Vagina (tissue), 2 donors: ENCODE data around the gene LAYN. TPM values are rescaled to one million over a fixed set of nuclear protein-coding genes. Genes with fewer than 3 reads are reported as not detected.
A peak's percentile ranks its signal among the peaks of the same experiment; 100 is the strongest.

ENCODE experiments used
- DNase-seq, 2 donors: peaks; one replicate each; pipeline ENCODE4 v3.0.0-alpha.2; 2017; ENCODE audit errors: extremely low spot score in 2 of 2
- H3K27ac ChIP-seq: fragments of 200-600 bp; sonication (generic); one replicate; pipeline ENCODE4 v1.5.1; 2019
- H3K27me3 ChIP-seq: fragments of 200-600 bp; sonication (generic); one replicate; pipeline ENCODE4 v1.5.1; 2019
- H3K36me3 ChIP-seq, 2 donors: fragments of 200-600 bp; sonication (generic); one replicate each; pipeline ENCODE4 v1.5.1; 2017 to 2019
- H3K4me1 ChIP-seq: fragments of 200-600 bp; sonication (generic); one replicate; pipeline ENCODE4 v1.5.1; 2019
- H3K4me3 ChIP-seq, 2 donors: fragments of 200-600 bp; sonication (generic); 1 replicate in 1 of 2; 2 replicates in 1 of 2; pipeline ENCODE4 v1.5.1; 2016 to 2019
- H3K9me3 ChIP-seq: fragments of 200-600 bp; sonication (generic); one replicate; pipeline ENCODE4 v1.5.1; 2019
- POLR2A ChIP-seq, 2 donors: fragments of 450-650 bp; IDR thresholded peaks; one replicate each; pipeline ENCODE4 v1.6.1; 2017; ENCODE audit warnings: antibody characterized with exemption in 2 of 2, mild to moderate bottlenecking in 2 of 2, moderate library complexity in 2 of 2
- POLR2AphosphoS5 ChIP-seq, 2 donors: sonication (generic); formaldehyde crosslinking; IDR thresholded peaks; one replicate each; pipeline ENCODE4 v1.9.0; 2017; ENCODE audit warnings: antibody characterized with exemption in 2 of 2, mild to moderate bottlenecking in 2 of 2, low read depth in 1 of 2; ENCODE audit not compliant: insufficient read depth in 1 of 2
- intact Hi-C: fragments of 100-400 bp; cut with DNase I; formaldehyde crosslinking; loops from one replicate; pipeline ENCODE4 v1.15.1; 2023
- total RNA-seq: library from RNA; depleted of rRNA; stranded (reverse); fragments of >200 nt; gene quantifications from one replicate; pipeline ENCODE4 v1.2.3, GENCODE V29; 2016
- TF ChIP-seq, protein P1 (sequence below), 3 experiments: fragments of 450-650 bp in 2 of 3; fragments of 200-600 bp in 1 of 3; sonication (generic) in 1 of 3; IDR thresholded peaks; one replicate each; pipeline ENCODE4 v1.5.1; 2017 to 2019; ENCODE audit warnings: antibody characterized with exemption in 3 of 3, mild to moderate bottlenecking in 2 of 3, moderate library complexity in 2 of 3

Gene LAYN
- total RNA-seq, 1 donor from 2014 or later, result 22.3 TPM

DNA sequence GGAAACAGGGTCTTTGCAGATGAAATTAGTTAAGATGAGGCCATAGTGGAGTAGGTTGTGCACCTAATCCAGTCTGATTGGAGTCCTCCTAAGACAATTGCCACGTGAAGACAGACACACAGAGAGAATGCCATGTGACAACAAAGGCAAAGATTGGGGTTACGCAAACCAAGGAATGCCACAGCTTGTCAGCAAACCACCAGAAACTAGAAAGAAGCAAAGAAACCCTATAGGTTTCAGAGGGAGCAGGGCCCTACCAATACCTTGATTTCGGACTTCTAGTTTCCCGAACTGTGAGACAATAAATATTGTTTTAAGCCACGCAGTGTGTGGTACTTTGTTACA is 8.2 kb upstream of the LAYN start:
- TF ChIP-seq, protein P1, sequence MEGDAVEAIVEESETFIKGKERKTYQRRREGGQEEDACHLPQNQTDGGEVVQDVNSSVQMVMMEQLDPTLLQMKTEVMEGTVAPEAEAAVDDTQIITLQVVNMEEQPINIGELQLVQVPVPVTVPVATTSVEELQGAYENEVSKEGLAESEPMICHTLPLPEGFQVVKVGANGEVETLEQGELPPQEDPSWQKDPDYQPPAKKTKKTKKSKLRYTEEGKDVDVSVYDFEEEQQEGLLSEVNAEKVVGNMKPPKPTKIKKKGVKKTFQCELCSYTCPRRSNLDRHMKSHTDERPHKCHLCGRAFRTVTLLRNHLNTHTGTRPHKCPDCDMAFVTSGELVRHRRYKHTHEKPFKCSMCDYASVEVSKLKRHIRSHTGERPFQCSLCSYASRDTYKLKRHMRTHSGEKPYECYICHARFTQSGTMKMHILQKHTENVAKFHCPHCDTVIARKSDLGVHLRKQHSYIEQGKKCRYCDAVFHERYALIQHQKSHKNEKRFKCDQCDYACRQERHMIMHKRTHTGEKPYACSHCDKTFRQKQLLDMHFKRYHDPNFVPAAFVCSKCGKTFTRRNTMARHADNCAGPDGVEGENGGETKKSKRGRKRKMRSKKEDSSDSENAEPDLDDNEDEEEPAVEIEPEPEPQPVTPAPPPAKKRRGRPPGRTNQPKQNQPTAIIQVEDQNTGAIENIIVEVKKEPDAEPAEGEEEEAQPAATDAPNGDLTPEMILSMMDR (IDR thresholded peaks at IDR 0.05), result no peak
- TF ChIP-seq POLR2A (IDR thresholded peaks at IDR 0.05) (no peak), POLR2AphosphoS5 (IDR thresholded peaks at IDR 0.05; ENCODE audit: insufficient read depth in 1 of 2, low read depth in 1 of 2) (no peak)
- Histone ChIP-seq H3K36me3 (no peaks in the 10 kb centered on the region), H3K4me3 (no peak overlapping the region), H3K4me1 (no peaks in the 10 kb centered on the region), H3K27me3 (no peaks in the 10 kb centered on the region), H3K27ac (no peak overlapping the region), H3K9me3 (no peaks in the 10 kb centered on the region)
- no peak for DNase-seq
- intact Hi-C loops, result no loop called here

DNA sequence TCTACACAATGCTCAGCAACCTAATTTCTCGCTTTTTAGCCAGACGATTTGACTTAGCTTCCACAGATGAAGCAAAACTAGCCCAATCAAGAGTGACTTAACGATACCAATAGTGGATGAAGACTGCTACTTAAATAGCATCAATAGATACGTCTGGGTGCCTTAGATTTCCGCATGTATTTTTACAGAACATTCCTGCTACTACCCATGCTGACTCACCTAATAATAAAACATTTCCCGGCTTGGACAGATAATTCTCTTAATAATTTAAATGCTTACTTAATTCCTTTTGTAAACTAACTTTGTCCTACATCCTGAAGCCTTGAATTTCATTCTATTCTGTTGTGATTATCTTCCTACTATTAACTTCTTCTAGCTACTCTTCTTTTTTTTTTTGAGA is 5.2 kb upstream of the LAYN start:
- H3K4me3 ChIP-seq, result no peak overlapping the region
- TF ChIP-seq POLR2A (IDR thresholded peaks at IDR 0.05), result no peak
- no peak for TF ChIP-seq POLR2AphosphoS5 (IDR thresholded peaks at IDR 0.05; ENCODE audit: insufficient read depth in 1 of 2, low read depth in 1 of 2)
- TF ChIP-seq, protein P1 (IDR thresholded peaks at IDR 0.05), result no peak
- H3K36me3 ChIP-seq, result no peaks in the 10 kb centered on the region
- H3K9me3 ChIP-seq, result no peaks in the 10 kb centered on the region
- intact Hi-C loops, result no loop called here
- no peak for DNase-seq
- H3K27me3 ChIP-seq, result no peaks in the 10 kb centered on the region
- peaks cover 10% of the 10 kb centered on the region for H3K4me1 ChIP-seq
- no peak overlapping the region for H3K27ac ChIP-seq

DNA sequence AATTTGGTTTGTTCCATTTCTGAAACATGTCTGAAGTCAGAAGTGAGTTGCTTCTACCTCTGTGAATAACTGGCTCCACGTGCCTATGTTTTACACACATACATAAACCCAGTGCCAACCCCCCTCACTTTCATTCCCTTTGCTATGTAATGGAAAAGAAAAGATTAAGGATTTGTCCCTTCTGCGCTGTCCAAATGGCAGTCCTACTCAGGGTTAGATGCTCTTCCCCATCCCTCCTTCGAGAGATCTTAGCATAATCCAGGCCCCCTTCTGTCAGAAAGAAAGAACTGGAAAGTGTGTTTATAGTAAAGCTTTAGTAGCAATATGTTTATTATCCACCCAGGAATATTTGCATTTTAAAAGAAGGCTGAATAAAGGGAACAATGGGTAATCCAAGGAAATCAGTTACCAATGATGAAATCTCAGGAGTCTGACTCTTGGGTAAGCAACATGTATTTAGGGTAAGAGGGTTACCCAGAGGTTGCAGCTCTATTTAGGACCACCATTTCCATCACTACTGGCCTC is 3.1 kb upstream of the LAYN start:
- intact Hi-C loops, result no loop called here
- Histone ChIP-seq H3K4me3 (no peak overlapping the region), H3K36me3 (no peaks in the 10 kb centered on the region), H3K27me3 (no peaks in the 10 kb centered on the region), H3K9me3 (no peaks in the 10 kb centered on the region), H3K27ac (no peak overlapping the region), H3K4me1 (peaks cover 27% of the 10 kb centered on the region)
- DNase-seq, result no peak
- TF ChIP-seq POLR2A (IDR thresholded peaks at IDR 0.05) (no peak), POLR2AphosphoS5 (IDR thresholded peaks at IDR 0.05; ENCODE audit: insufficient read depth in 1 of 2, low read depth in 1 of 2) (no peak)

DNA sequence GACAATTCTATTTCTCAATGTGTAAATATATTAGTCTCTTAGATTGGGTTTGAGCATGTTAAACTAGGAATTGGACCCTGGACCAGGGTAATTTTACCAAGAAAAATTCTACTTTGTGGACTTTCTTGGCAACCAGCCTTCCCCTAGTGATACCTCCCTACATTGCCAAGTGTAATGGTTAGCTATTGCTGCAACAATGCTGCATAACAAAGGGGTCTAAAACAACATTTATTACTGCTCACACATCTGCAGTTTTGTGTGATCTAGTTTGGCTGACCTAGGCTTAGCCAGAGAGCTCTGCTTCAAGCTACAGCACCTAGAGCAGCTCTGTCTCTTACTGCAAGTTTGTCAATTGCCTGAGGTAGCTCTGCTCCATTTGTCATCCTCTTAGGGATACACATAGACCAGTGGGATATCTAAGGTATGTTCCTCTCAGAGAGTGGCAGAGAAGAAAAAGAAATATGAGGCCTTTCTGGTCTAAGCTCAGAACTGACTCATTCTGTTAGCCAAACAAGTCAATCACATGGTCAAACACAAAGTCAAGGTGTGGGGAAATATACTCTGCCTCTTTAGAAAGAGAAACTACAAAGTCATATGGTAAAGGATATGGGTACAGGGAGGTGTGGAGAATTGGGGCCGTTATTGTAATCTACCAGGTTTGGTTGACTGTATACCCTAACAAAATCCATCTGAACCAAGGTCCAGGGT is 2.0 kb upstream of the LAYN start:
- Histone ChIP-seq H3K4me3 (no peak overlapping the region), H3K27me3 (no peaks in the 10 kb centered on the region), H3K9me3 (no peaks in the 10 kb centered on the region), H3K4me1 (peaks cover 27% of the 10 kb centered on the region), H3K27ac (no peak overlapping the region), H3K36me3 (no peaks in the 10 kb centered on the region)
- TF ChIP-seq POLR2AphosphoS5 (IDR thresholded peaks at IDR 0.05; ENCODE audit: insufficient read depth in 1 of 2, low read depth in 1 of 2) (peak in 1 of 2 donors; percentile 11), POLR2A (IDR thresholded peaks at IDR 0.05) (no peak)
- TF ChIP-seq, protein P1 (IDR thresholded peaks at IDR 0.05), result no peak
- intact Hi-C loops, result no loop called here
- DNase-seq, result no peak

DNA sequence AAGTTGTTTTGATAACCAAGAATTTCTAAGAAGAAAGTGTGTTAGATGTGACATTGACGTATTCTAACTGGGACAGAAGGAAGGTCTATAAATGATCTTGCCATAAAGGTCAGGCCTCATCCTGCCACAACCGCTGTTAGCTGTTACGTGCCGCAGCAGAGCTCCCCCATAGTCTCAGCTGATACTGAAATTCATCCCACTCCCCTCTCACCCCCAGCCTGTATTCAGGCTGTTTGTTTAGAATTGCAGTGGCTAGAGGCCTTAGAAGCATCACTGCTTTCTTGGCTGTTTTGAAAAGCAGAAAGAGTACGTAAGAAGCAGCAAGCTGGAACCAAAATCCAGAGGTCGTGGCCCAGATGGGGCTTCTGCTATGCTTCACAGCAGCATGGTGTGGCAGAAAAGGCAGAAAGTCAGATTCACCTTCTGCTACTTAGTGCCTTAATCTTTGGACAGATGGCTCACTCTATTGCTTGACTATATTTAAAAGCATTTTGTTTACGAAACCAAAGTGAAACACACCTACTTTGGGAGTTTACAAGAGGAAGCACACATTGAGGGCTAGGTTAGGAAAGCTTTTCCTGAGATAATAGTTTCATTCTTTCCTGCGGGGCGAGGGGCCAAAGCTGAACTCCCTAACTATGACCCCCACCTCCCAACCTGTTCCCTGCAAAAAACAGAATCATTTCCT is 950 bp upstream of the LAYN start:
- intact Hi-C loops, result no loop called here
- Histone ChIP-seq H3K27ac (peak overlapping the region; percentile 62), H3K4me3 (peak overlapping the region; percentile 65 to 83), H3K4me1 (peaks cover 27% of the 10 kb centered on the region), H3K9me3 (no peaks in the 10 kb centered on the region), H3K27me3 (no peaks in the 10 kb centered on the region), H3K36me3 (no peaks in the 10 kb centered on the region)
- TF ChIP-seq, protein P1 (IDR thresholded peaks at IDR 0.05), result no peak
- no peak for TF ChIP-seq POLR2AphosphoS5 (IDR thresholded peaks at IDR 0.05; ENCODE audit: insufficient read depth in 1 of 2, low read depth in 1 of 2)
- no peak for TF ChIP-seq POLR2A (IDR thresholded peaks at IDR 0.05)
- no peak for DNase-seq
